NCI-H345 treated with DMSO at 0.1 percent for 48 hours (cell line): Measurements from ENCODE around the gene UPF2.
"Not testable (repeated sequence)": the region's sequence is repeated elsewhere in the genome, so short reads cannot be mapped to it uniquely, and the experiment has no call there.

Source experiments
- DNase-seq: peaks from one replicate; lab custom pipeline; 2025; ENCODE audit not compliant: unreplicated experiment; lab: John Stamatoyannopoulos, UW

The UPF2 gene

GRCh38 chr10:11908536-11908935, 134.1 kb downstream of the UPF2 start:
- no peak for DNase-seq

GRCh38 chr10:11907914-11908313, 134.7 kb downstream of the UPF2 start:
- no peak for DNase-seq

- DNase-seq = no peak
These were observed 135.9 kb downstream of the UPF2 start for GRCh38 chr10:11906714-11907113.

- no peak for DNase-seq
These were observed 140.0 kb downstream of the UPF2 start for GRCh38 chr10:11902646-11903045.

GRCh38 chr10:11901833-11902475, 140.7 kb downstream of the UPF2 start:
- DNase-seq = no peak

GRCh38 chr10:11901454-11901832, 141.2 kb downstream of the UPF2 start:
- DNase-seq = no peak

GRCh38 chr10:11901036-11901301, 141.6 kb downstream of the UPF2 start:
- no peak for DNase-seq

- DNase-seq = no peak
These were observed 143.3 kb downstream of the UPF2 start for GRCh38 chr10:11899067-11899876.

- DNase-seq = no peak
These were observed 144.1 kb downstream of the UPF2 start for GRCh38 chr10:11898372-11899066.

- no peak for DNase-seq
These were observed 144.6 kb downstream of the UPF2 start for GRCh38 chr10:11898033-11898371.

GRCh38 chr10:11896549-11897200, 145.9 kb downstream of the UPF2 start:
- no peak for DNase-seq

GRCh38 chr10:11895598-11895997, 147.0 kb downstream of the UPF2 start:
- no peak for DNase-seq

GRCh38 chr10:11895108-11895466, 147.5 kb downstream of the UPF2 start:
- no peak for DNase-seq

- no peak for DNase-seq
These were observed 148.1 kb downstream of the UPF2 start for GRCh38 chr10:11894381-11895107.

GRCh38 chr10:11893749-11894278, 148.8 kb downstream of the UPF2 start:
- DNase-seq = no peak

- no peak for DNase-seq
These were observed 150.7 kb downstream of the UPF2 start for GRCh38 chr10:11891776-11892486.

GRCh38 chr10:11889263-11889662, 153.3 kb downstream of the UPF2 start:
- not testable (repeated sequence) for DNase-seq

GRCh38 chr10:11887381-11888227, 155.0 kb downstream of the UPF2 start:
- DNase-seq = no peak

- no peak for DNase-seq
These were observed 155.8 kb downstream of the UPF2 start for GRCh38 chr10:11886851-11887250.

GRCh38 chr10:11886138-11886474, 156.5 kb downstream of the UPF2 start:
- no peak for DNase-seq
